SK-N-SH treated with all-trans-retinoic acid at 6 μM for 48 hours (cell line): ENCODE measurements around the gene KAZALD1.

ENCODE experiments used
- ATAC-seq: fragments of 200-7000 bp; cut with Tn5 transposase; 3 replicates; pipeline ENCODE4 v1.9.1; 2020; ENCODE audit warnings: mild to moderate bottlenecking, moderate library complexity
- ARNTL ChIP-seq: fragments of 450-650 bp; formaldehyde crosslinking; IDR thresholded peaks from 2 replicates; pipeline ENCODE4 v1.5.0; 2020; ENCODE audit warnings: low read depth, mild to moderate bottlenecking, moderate library complexity, borderline replicate concordance
- BACH2 ChIP-seq: fragments of 250-450 bp; sonication (Bioruptor Pico); IDR thresholded peaks from 2 replicates; pipeline ENCODE4 v1.9.0; 2021; ENCODE audit warnings: mild to moderate bottlenecking, borderline replicate concordance
- CSDC2 ChIP-seq: fragments of 250-450 bp; sonication (Bioruptor Pico); IDR thresholded peaks from 2 replicates; pipeline ENCODE4 v1.5.0; 2020; ENCODE audit warnings: mild to moderate bottlenecking, moderate library complexity
- CSRNP3 ChIP-seq: fragments of 250-450 bp; sonication (Bioruptor Pico); IDR thresholded peaks from 2 replicates; pipeline ENCODE4 v1.5.1; 2021; ENCODE audit warnings: mild to moderate bottlenecking, moderate library complexity
- ESRRG ChIP-seq: fragments of 250-450 bp; sonication (Bioruptor Pico); IDR thresholded peaks from 2 replicates; pipeline ENCODE4 v1.6.1; 2021; ENCODE audit warnings: mild to moderate bottlenecking
- GLIS3 ChIP-seq: fragments of 250-450 bp; sonication (Bioruptor Pico); IDR thresholded peaks from 2 replicates; pipeline ENCODE4 v1.5.0; 2020; ENCODE audit warnings: mild to moderate bottlenecking, moderate library complexity
- ISL1 ChIP-seq: fragments of 250-450 bp; sonication (Bioruptor Pico); IDR thresholded peaks from 2 replicates; pipeline ENCODE4 v2.1.2; 2022; ENCODE audit warnings: mild to moderate bottlenecking, moderate library complexity
- OSR1 ChIP-seq: fragments of 250-450 bp; sonication (Bioruptor Pico); IDR thresholded peaks from 2 replicates; pipeline ENCODE4 v1.8.0; 2022; ENCODE audit warnings: moderate library complexity, mild to moderate bottlenecking, inconsistent platforms
- PATZ1 ChIP-seq: fragments of 250-450 bp; sonication (Bioruptor Pico); IDR thresholded peaks from 2 replicates; pipeline ENCODE4 v1.8.0; 2020; ENCODE audit warnings: mild to moderate bottlenecking, moderate library complexity, borderline replicate concordance
- PPARA ChIP-seq: fragments of 250-450 bp; sonication (Bioruptor Pico); IDR thresholded peaks from 2 replicates; pipeline ENCODE4 v1.5.0; 2020; ENCODE audit warnings: mild to moderate bottlenecking, borderline replicate concordance
- SNAI2 ChIP-seq: fragments of 250-450 bp; sonication (Bioruptor Pico); IDR thresholded peaks from 2 replicates; pipeline ENCODE4 v1.5.0; 2020; ENCODE audit warnings: mild to moderate bottlenecking, moderate library complexity
- TCF4 ChIP-seq: fragments of 250-450 bp; sonication (Bioruptor Pico); IDR thresholded peaks from 2 replicates; pipeline ENCODE4 v1.8.0; 2021; ENCODE audit warnings: mild to moderate bottlenecking, moderate library complexity, borderline replicate concordance
- TOX ChIP-seq: fragments of 250-450 bp; sonication (Bioruptor Pico); IDR thresholded peaks from 2 replicates; pipeline ENCODE4 v1.8.0; 2021; ENCODE audit warnings: mild to moderate bottlenecking, moderate library complexity, borderline replicate concordance
- TSHZ2 ChIP-seq: fragments of 250-450 bp; sonication (Bioruptor Pico); IDR thresholded peaks from 2 replicates; pipeline ENCODE4 v1.5.0; 2020; ENCODE audit warnings: mild to moderate bottlenecking, moderate library complexity
- ZC3H10 ChIP-seq: fragments of 250-450 bp; sonication (Bioruptor Pico); IDR thresholded peaks from 2 replicates; pipeline ENCODE4 v1.5.1; 2021; ENCODE audit warnings: mild to moderate bottlenecking, moderate library complexity
- ZFP3 ChIP-seq: fragments of 250-450 bp; sonication (Bioruptor Pico); IDR thresholded peaks from 2 replicates; pipeline ENCODE4 v1.5.0; 2020; ENCODE audit warnings: mild to moderate bottlenecking, moderate library complexity
- ZFP30 ChIP-seq: fragments of 450-650 bp; formaldehyde crosslinking; IDR thresholded peaks from 2 replicates; pipeline ENCODE4 v1.5.0; 2022; ENCODE audit warnings: mild to moderate bottlenecking, moderate library complexity
- ZNF565 ChIP-seq: fragments of 450-650 bp; formaldehyde crosslinking; conservative IDR thresholded peaks from 2 replicates; pipeline ENCODE4 v1.5.0; 2020; ENCODE audit warnings: low read depth, mild to moderate bottlenecking, moderate library complexity
- ZNF70 ChIP-seq: fragments of 450-650 bp; formaldehyde crosslinking; IDR thresholded peaks from 2 replicates; pipeline ENCODE4 v1.5.0; 2020; ENCODE audit warnings: mild to moderate bottlenecking, moderate library complexity
- ZNF8 ChIP-seq: fragments of 450-650 bp; formaldehyde crosslinking; IDR thresholded peaks from 2 replicates; pipeline ENCODE4 v1.5.0; 2020; ENCODE audit warnings: mild to moderate bottlenecking, moderate library complexity
- TF ChIP-seq, protein P1 (sequence below): fragments of 250-450 bp; sonication (Bioruptor Pico); IDR thresholded peaks from 2 replicates; pipeline ENCODE4 v1.5.1; 2020; ENCODE audit warnings: low read depth, mild to moderate bottlenecking, moderate library complexity
- TF ChIP-seq, protein P2 (sequence below): fragments of 250-450 bp; sonication (Bioruptor Pico); IDR thresholded peaks from 2 replicates; pipeline ENCODE4 v1.8.0; 2021; ENCODE audit warnings: low read depth, mild to moderate bottlenecking, moderate library complexity, borderline replicate concordance

KAZALD1 gene

DNA sequence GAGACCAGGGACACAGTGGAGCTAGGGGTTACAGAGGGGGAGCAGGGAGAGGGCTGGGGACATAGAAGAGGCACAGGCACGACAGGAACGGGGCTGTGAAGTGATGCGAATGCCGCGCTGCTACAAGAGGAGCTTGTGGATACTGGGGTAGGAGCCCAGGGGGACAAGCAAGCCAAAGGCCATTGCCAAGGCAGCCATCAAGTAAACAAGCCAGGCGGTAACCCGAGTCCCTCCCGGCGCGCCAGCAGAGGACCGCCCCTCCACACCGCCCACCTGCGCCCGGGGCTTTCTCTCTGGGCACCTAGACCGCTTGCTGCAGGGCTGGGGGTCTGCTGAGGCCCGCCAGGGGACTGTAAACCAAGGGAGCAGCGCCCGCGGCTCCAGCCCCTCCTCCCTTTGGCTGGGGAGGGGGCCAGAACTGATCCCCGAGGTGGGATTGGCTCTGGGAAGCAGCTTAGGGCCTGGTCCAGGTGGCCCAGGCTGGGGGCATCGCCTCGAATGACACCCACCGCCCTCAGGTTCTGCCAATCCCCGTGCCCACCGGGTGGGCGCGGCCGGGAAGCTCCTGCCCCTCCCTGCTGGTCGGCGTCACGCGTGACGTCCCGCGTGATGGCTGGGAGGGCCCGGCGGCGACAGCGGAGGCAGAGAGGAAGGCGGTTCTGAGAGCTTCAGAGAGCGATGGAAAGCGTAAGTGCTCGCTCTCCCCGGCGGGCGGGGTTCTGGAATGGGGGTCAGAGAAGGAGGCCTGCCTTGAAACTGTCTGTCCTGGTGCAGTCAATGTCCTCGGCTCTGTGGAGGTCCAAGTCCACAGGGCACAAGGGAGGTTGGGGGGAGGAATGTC is 29.8 kb upstream of the KAZALD1 start:
- TF ChIP-seq ZNF70 (CRISPR knock-in tag) (no peak), ZFP3 (CRISPR knock-in tag) (no peak), ARNTL (CRISPR knock-in tag) (no peak), ZNF565 (CRISPR knock-in tag) (no peak), CSDC2 (CRISPR knock-in tag) (no peak), PATZ1 (CRISPR knock-in tag) (no peak), ISL1 (CRISPR knock-in tag) (no peak), ESRRG (CRISPR knock-in tag) (no peak), ZFP30 (CRISPR knock-in tag) (no peak), PPARA (CRISPR knock-in tag) (no peak), SNAI2 (no peak), OSR1 (CRISPR knock-in tag) (no peak)
- TF ChIP-seq, protein P1, sequence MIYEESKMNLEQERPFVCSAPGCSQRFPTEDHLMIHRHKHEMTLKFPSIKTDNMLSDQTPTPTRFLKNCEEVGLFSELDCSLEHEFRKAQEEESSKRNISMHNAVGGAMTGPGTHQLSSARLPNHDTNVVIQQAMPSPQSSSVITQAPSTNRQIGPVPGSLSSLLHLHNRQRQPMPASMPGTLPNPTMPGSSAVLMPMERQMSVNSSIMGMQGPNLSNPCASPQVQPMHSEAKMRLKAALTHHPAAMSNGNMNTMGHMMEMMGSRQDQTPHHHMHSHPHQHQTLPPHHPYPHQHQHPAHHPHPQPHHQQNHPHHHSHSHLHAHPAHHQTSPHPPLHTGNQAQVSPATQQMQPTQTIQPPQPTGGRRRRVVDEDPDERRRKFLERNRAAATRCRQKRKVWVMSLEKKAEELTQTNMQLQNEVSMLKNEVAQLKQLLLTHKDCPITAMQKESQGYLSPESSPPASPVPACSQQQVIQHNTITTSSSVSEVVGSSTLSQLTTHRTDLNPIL (CRISPR knock-in tag), result no peak
- peak; percentile 64 for ATAC-seq

DNA sequence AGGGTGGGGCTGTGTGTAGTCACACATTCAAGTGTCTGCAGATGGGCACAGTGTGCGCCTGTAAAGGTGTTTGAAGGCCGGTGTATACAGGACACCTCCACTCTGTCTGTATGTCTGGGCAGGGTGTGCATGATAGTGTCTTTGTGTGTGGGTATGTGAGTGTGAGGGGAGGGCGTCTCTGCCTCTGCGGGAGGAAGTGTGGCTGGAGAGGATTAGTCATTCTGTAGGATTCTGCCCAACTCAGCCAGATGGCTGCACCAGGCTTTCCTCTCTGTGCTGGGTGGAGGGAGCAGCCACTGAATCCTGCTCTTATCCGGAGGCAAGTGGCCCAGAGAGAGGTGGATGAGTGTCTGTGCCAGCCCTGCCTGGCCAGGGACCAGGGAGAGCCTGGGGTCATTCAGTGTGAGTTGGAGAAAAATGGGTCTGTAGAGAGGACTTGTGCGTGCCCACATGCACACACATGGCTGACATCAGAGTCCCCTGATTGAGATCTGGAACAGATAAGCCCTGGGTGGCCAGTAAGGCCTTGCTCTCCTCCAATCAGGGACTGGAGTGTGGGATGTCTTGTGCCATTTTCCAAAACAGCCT is 29.1 kb upstream of the KAZALD1 start:
- TF ChIP-seq TCF4 (CRISPR knock-in tag) (peak; percentile 62; the same call in 1 of the 2 replicates), GLIS3 (no peak), ZNF8 (no peak), PPARA (CRISPR knock-in tag) (no peak), TOX (CRISPR knock-in tag) (no peak), ZNF70 (CRISPR knock-in tag) (no peak), TSHZ2 (CRISPR knock-in tag) (peak; percentile 60; the same call in 1 of the 2 replicates), ESRRG (CRISPR knock-in tag) (no peak), OSR1 (CRISPR knock-in tag) (no peak), ISL1 (CRISPR knock-in tag) (no peak)
- TF ChIP-seq, protein P1 (CRISPR knock-in tag), result no peak
- TF ChIP-seq, all 23 proteins: peak for 2
- peak; percentile 82 for ATAC-seq

DNA sequence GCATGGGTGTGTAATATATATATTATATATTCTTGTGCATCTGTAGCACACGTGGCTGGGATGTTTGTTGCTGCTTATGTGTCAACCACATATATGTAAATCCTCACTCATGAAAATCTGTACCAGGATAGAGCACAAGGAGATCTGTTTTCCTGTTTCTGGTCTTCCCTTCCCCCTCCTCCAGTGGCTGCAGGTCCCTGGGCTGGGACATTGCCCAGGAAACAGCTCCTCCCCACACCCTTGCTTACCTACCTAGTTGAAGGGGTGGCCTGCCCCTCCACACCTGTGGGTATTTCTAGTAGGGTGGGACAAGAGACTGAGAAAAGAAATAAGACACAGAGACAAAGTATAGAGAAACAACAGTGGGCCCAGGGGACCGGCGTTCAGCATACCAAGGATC is 28.5 kb upstream of the KAZALD1 start:
- ATAC-seq, result no peak
- TF ChIP-seq TCF4 (CRISPR knock-in tag), result no peak
- TF ChIP-seq ZNF565 (CRISPR knock-in tag), result no peak
- no peak for TF ChIP-seq CSRNP3
- TF ChIP-seq PPARA (CRISPR knock-in tag), result no peak
- no peak for TF ChIP-seq ARNTL (CRISPR knock-in tag)
- TF ChIP-seq SNAI2, result no peak
- no peak for TF ChIP-seq BACH2
- TF ChIP-seq, protein P2, sequence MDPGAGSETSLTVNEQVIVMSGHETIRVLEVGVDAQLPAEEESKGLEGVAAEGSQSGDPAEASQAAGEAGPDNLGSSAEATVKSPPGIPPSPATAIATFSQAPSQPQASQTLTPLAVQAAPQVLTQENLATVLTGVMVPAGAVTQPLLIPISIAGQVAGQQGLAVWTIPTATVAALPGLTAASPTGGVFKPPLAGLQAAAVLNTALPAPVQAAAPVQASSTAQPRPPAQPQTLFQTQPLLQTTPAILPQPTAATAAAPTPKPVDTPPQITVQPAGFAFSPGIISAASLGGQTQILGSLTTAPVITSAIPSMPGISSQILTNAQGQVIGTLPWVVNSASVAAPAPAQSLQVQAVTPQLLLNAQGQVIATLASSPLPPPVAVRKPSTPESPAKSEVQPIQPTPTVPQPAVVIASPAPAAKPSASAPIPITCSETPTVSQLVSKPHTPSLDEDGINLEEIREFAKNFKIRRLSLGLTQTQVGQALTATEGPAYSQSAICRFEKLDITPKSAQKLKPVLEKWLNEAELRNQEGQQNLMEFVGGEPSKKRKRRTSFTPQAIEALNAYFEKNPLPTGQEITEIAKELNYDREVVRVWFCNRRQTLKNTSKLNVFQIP (CRISPR knock-in tag), result no peak
- TF ChIP-seq ZFP30 (CRISPR knock-in tag), result no peak
- TF ChIP-seq ZC3H10 (CRISPR knock-in tag), result no peak
- no peak for TF ChIP-seq GLIS3
- TF ChIP-seq, protein P1 (CRISPR knock-in tag), result no peak
